Measurements from ENCODE around the gene PHF5A.

DNA sequence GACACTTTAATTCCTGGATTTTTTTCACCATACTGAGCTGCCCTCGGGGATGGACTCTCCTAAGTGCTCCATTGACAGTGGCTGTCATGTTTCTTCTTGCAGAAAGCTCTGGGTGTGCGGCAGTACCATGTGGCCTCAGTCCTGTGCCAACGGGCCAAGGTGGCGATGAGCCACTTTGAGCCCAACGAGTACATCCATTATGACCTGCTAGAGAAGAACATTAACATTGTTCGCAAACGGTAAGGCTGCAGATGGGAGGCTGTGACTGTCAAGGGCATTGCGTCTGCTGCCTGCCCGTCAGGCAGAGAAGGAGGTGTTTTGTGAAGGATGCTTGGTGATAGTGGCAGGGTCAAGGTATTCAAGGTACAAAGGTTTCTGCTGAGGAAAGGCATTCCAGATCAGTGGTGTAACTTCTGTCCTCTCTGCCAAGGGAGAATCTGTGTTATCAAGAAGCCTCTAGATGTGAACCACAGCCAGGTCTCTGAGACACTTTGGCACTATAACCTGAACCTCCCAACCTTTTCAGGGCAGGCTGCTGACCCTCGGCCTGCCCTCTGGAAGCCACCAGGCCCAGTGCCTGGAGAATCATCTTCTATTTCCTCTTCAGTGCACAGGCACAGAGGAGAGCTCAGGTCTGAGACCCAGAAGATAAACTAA lies 31.3 kb upstream of the PHF5A start:
- TF ChIP-seq, protein P1, sequence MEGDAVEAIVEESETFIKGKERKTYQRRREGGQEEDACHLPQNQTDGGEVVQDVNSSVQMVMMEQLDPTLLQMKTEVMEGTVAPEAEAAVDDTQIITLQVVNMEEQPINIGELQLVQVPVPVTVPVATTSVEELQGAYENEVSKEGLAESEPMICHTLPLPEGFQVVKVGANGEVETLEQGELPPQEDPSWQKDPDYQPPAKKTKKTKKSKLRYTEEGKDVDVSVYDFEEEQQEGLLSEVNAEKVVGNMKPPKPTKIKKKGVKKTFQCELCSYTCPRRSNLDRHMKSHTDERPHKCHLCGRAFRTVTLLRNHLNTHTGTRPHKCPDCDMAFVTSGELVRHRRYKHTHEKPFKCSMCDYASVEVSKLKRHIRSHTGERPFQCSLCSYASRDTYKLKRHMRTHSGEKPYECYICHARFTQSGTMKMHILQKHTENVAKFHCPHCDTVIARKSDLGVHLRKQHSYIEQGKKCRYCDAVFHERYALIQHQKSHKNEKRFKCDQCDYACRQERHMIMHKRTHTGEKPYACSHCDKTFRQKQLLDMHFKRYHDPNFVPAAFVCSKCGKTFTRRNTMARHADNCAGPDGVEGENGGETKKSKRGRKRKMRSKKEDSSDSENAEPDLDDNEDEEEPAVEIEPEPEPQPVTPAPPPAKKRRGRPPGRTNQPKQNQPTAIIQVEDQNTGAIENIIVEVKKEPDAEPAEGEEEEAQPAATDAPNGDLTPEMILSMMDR (IDR thresholded peaks at IDR 0.05): no peak
- TF ChIP-seq POLR2A (IDR thresholded peaks at IDR 0.05): no peak

Data from thyroid gland (tissue), 4 donors.